Mucosa of stomach (tissue), 1 donor: ENCODE results near the gene SIKE1.

ENCODE experiments used
- H3K27me3 ChIP-seq: one replicate; pipeline ENCODE4 v1.7.0; 2013; ENCODE audit warnings: mild to moderate bottlenecking, low read length; ENCODE audit not compliant: control insufficient read depth, insufficient read depth
- H3K36me3 ChIP-seq: one replicate; pipeline ENCODE4 v1.7.0; 2013; ENCODE audit warnings: low read length; ENCODE audit not compliant: control insufficient read depth, insufficient read depth
- H3K4me1 ChIP-seq: one replicate; pipeline ENCODE4 v1.7.0; 2013; ENCODE audit warnings: mild to moderate bottlenecking, low read length; ENCODE audit not compliant: control insufficient read depth, insufficient read depth
- H3K4me3 ChIP-seq: one replicate; pipeline ENCODE4 v1.7.0; 2013; ENCODE audit warnings: low read length
- H3K9ac ChIP-seq: one replicate; pipeline ENCODE4 v1.7.0; 2013; ENCODE audit warnings: mild to moderate bottlenecking, low read length, moderate library complexity
- H3K9me3 ChIP-seq: one replicate; pipeline ENCODE4 v1.7.0; 2013; ENCODE audit warnings: mild to moderate bottlenecking, low read length, moderate library complexity; ENCODE audit not compliant: control insufficient read depth
- donor health status: Pancreatic carcinoma.

The SIKE1 gene

GRCh38 chr1:114723457-114723856 lies 57.0 kb downstream of the SIKE1 start:
- peaks cover 11% of the 10 kb centered on the region for H3K36me3 ChIP-seq
- H3K4me1 ChIP-seq = no peaks in the 10 kb centered on the region
- no peaks in the 10 kb centered on the region for H3K9me3 ChIP-seq
- H3K27me3 ChIP-seq = no peaks in the 10 kb centered on the region
- no peak overlapping the region for H3K9ac ChIP-seq
- no peak overlapping the region for H3K4me3 ChIP-seq

GRCh38 chr1:114720492-114720891 lies 60.0 kb downstream of the SIKE1 start:
- Histone ChIP-seq H3K9ac (no peak overlapping the region), H3K36me3 (peaks cover 6% of the 10 kb centered on the region), H3K4me3 (no peak overlapping the region), H3K9me3 (no peaks in the 10 kb centered on the region), H3K27me3 (no peaks in the 10 kb centered on the region), H3K4me1 (peaks cover 3% of the 10 kb centered on the region)
